ENCODE data around the gene CNST.

GRCh38 chr1:246691622-246692495, 125.6 kb downstream of the CNST start:
- TF ChIP-seq POLR2A (IDR thresholded peaks at IDR 0.05; ENCODE audit: low read depth, low read length) (no peak), TAF1 (IDR thresholded peaks at IDR 0.05; ENCODE audit: borderline replicate concordance, low read depth, low read length) (no peak), POLR2AphosphoS5 (IDR thresholded peaks at IDR 0.05; ENCODE audit: low read depth, low read length) (no peak)
